AG10803 (cell line): ENCODE measurements around the gene FHL2.

Experiments
- DNase-seq: peaks from one replicate; pipeline ENCODE4 v3.0.0; 2010; ENCODE audit warnings: low read depth
- H3K4me3 ChIP-seq: 2 replicates; pipeline ENCODE4 v1.5.1; 2011; ENCODE audit warnings: mild to moderate bottlenecking, low read length, control low read depth
- CTCF ChIP-seq: conservative IDR thresholded peaks from 2 replicates; pipeline ENCODE4 v1.5.1; 2011; ENCODE audit warnings: mild to moderate bottlenecking, low read length, control low read depth, inconsistent platforms

FHL2 gene

GRCh38 chr2:105398336-105399206 lies at the start of gene FHL2:
TSS of gene FHL2 (minus strand) at chr2:105399051. CDS start at chr2:105386516, 12,535 bp downstream.
- TF ChIP-seq CTCF, result peak; percentile 33; the same call in 1 of the 2 replicates
- H3K4me3 ChIP-seq, result peak within 1 kb of the TSS; percentile 96
- peak; percentile 81 for DNase-seq

- no peak for TF ChIP-seq CTCF
- DNase-seq, result no peak
Observed at GRCh38 chr2:105447476-105447875, 48.6 kb upstream of the FHL2 start.

GRCh38 chr2:105446501-105446900 lies 47.6 kb upstream of the FHL2 start:
- no peak for DNase-seq

More at GRCh38 chr2:105447476-105447875, 48.6 kb upstream of the FHL2 start:
- H3K4me3 ChIP-seq, result no peak overlapping the region

GRCh38 chr2:105445976-105446375 lies 47.1 kb upstream of the FHL2 start:
- TF ChIP-seq CTCF, result no peak
- H3K4me3 ChIP-seq, result no peak overlapping the region
- DNase-seq, result no peak

More at GRCh38 chr2:105446501-105446900, 47.6 kb upstream of the FHL2 start:
- H3K4me3 ChIP-seq, result no peak overlapping the region
- no peak for TF ChIP-seq CTCF

- no peak for TF ChIP-seq CTCF
- no peak overlapping the region for H3K4me3 ChIP-seq
- DNase-seq, result no peak
Observed at GRCh38 chr2:105445498-105445897, 46.6 kb upstream of the FHL2 start.

GRCh38 chr2:105443617-105444598 lies 45.1 kb upstream of the FHL2 start:
- no peak for DNase-seq
- TF ChIP-seq CTCF, result no peak
- H3K4me3 ChIP-seq, result no peak overlapping the region
